ENCODE measurements around the gene TXN. TPM values are rescaled to one million over a fixed set of nuclear protein-coding genes. Genes with fewer than 3 reads are reported as not detected.

Gene TXN
- total RNA-seq, 4 donors from 2014 or later = 97.6 to 295 (median 124) TPM

GRCh38 chr9:110282739-110283081 is 26.4 kb upstream of the TXN start:
- H3K4me3 ChIP-seq = no peak overlapping the region
- DNase-seq = no peak
- no peaks in the 10 kb centered on the region for H3K9me3 ChIP-seq
- no peak overlapping the region for H3K27ac ChIP-seq
- TF ChIP-seq CTCF (IDR thresholded peaks at IDR 0.05) (no peak), POLR2A (IDR thresholded peaks at IDR 0.05) (no peak)
- no peaks in the 10 kb centered on the region for H3K4me1 ChIP-seq
- intact Hi-C loops (cut with DNase I; ENCODE audit: low total_unique reads) = no loop called here
- no peaks in the 10 kb centered on the region for H3K36me3 ChIP-seq
- no peaks in the 10 kb centered on the region for H3K27me3 ChIP-seq

- no peaks in the 10 kb centered on the region for H3K27me3 ChIP-seq
- intact Hi-C loops (cut with DNase I; ENCODE audit: low total_unique reads) = no loop called here
- no peak overlapping the region for H3K27ac ChIP-seq
- no peaks in the 10 kb centered on the region for H3K36me3 ChIP-seq
- no peaks in the 10 kb centered on the region for H3K4me1 ChIP-seq
- H3K4me3 ChIP-seq = no peak overlapping the region
- no peaks in the 10 kb centered on the region for H3K9me3 ChIP-seq
- DNase-seq = no peak
- TF ChIP-seq POLR2A (IDR thresholded peaks at IDR 0.05) (no peak), CTCF (IDR thresholded peaks at IDR 0.05) (no peak)
Observed at GRCh38 chr9:110282018-110282738, 25.9 kb upstream of the TXN start.

- no peaks in the 10 kb centered on the region for H3K27me3 ChIP-seq
- no peaks in the 10 kb centered on the region for H3K36me3 ChIP-seq
- H3K4me3 ChIP-seq = no peak overlapping the region
- TF ChIP-seq POLR2A (IDR thresholded peaks at IDR 0.05) = no peak
- no peak for TF ChIP-seq CTCF (IDR thresholded peaks at IDR 0.05)
- DNase-seq = no peak
- no peaks in the 10 kb centered on the region for H3K9me3 ChIP-seq
- H3K27ac ChIP-seq = no peak overlapping the region
- intact Hi-C loops (cut with DNase I; ENCODE audit: low total_unique reads) = no loop called here
- no peaks in the 10 kb centered on the region for H3K4me1 ChIP-seq
Observed at GRCh38 chr9:110278080-110278707, 21.9 kb upstream of the TXN start.

GRCh38 chr9:110276781-110277180 is 20.5 kb upstream of the TXN start:
- no peak for DNase-seq
- Histone ChIP-seq H3K9me3 (no peaks in the 10 kb centered on the region), H3K4me1 (no peaks in the 10 kb centered on the region), H3K27me3 (no peaks in the 10 kb centered on the region), H3K4me3 (no peak overlapping the region), H3K36me3 (no peaks in the 10 kb centered on the region), H3K27ac (no peak overlapping the region)
- intact Hi-C loops (cut with DNase I; ENCODE audit: low total_unique reads) = no loop called here
- TF ChIP-seq POLR2A (IDR thresholded peaks at IDR 0.05) (no peak), CTCF (IDR thresholded peaks at IDR 0.05) (no peak)

GRCh38 chr9:110270211-110270995 is 14.1 kb upstream of the TXN start:
- H3K9me3 ChIP-seq = no peaks in the 10 kb centered on the region
- no peaks in the 10 kb centered on the region for H3K4me1 ChIP-seq
- TF ChIP-seq POLR2A (IDR thresholded peaks at IDR 0.05) = no peak
- TF ChIP-seq CTCF (IDR thresholded peaks at IDR 0.05) = no peak
- H3K36me3 ChIP-seq = no peaks in the 10 kb centered on the region
- no peak overlapping the region for H3K27ac ChIP-seq
- intact Hi-C loops (cut with DNase I; ENCODE audit: low total_unique reads) = no loop called here
- H3K4me3 ChIP-seq = no peak overlapping the region
- H3K27me3 ChIP-seq = no peaks in the 10 kb centered on the region
- DNase-seq = no peak

All from uterus (tissue), 4 donors.